ENCODE measurements around the gene PIGN.

DNA sequence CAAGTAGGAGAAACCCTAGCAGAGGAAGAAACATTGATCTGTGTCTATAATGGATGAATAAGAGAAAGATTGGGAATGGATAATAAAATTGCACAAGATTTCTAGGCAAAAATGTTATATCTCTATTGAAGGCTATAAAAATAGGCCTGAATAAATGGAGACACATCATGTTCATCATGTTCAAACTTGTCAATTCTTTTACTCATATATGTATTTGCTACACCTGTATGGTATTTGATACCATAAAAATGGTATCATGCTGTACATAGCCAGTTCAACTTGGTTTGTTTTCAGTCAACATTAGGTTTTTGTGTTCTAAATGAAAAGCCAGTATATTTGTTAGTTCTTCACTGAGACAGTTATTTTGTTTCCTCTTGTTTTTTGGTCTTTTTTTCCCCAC is 161.9 kb downstream of the PIGN start:
- TF ChIP-seq, protein P1, sequence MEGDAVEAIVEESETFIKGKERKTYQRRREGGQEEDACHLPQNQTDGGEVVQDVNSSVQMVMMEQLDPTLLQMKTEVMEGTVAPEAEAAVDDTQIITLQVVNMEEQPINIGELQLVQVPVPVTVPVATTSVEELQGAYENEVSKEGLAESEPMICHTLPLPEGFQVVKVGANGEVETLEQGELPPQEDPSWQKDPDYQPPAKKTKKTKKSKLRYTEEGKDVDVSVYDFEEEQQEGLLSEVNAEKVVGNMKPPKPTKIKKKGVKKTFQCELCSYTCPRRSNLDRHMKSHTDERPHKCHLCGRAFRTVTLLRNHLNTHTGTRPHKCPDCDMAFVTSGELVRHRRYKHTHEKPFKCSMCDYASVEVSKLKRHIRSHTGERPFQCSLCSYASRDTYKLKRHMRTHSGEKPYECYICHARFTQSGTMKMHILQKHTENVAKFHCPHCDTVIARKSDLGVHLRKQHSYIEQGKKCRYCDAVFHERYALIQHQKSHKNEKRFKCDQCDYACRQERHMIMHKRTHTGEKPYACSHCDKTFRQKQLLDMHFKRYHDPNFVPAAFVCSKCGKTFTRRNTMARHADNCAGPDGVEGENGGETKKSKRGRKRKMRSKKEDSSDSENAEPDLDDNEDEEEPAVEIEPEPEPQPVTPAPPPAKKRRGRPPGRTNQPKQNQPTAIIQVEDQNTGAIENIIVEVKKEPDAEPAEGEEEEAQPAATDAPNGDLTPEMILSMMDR (IDR thresholded peaks at IDR 0.05; ENCODE audit: low read depth, low read length): no peak
- TF ChIP-seq POLR2A (IDR thresholded peaks at IDR 0.05; ENCODE audit: extremely low read depth, insufficient read length) (no peak), MYC (IDR thresholded peaks at IDR 0.05; ENCODE audit: low read depth, low read length) (no peak)
- TF ChIP-seq, protein P2, sequence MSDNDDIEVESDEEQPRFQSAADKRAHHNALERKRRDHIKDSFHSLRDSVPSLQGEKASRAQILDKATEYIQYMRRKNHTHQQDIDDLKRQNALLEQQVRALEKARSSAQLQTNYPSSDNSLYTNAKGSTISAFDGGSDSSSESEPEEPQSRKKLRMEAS (IDR thresholded peaks at IDR 0.05; ENCODE audit: low read depth, low read length): no peak
